Activated T-cell treated with anti-CD3 and anti-CD28 coated beads, Interleukin-2, amount 50 U/mL, for 4 hours (primary cell): Measurements from ENCODE around the gene NPHS1. TPM values are rescaled to one million over a fixed set of nuclear protein-coding genes. Genes with fewer than 3 reads are reported as not detected.
"Not testable (repeated sequence)": the region's sequence is repeated elsewhere in the genome, so short reads cannot be mapped to it uniquely, and the experiment has no call there.

Experiments
- ATAC-seq, 2 donors: fragments of 200-7000 bp; cut with Tn5 transposase; one replicate each; pipeline ENCODE4 v1.10.0; 2021
- DNase-seq: peaks from one replicate; pipeline ENCODE4 v3.0.0-alpha.2; 2020
- H3K27me3 Mint-ChIP-seq: one replicate; pipeline ENCODE4 v1.8.0; 2021; ENCODE audit warnings: low read depth, mixed read lengths
- H3K36me3 Mint-ChIP-seq: one replicate; pipeline ENCODE4 v1.8.0; 2022; ENCODE audit warnings: mixed read lengths; ENCODE audit not compliant: insufficient read depth
- H3K4me1 Mint-ChIP-seq: one replicate; pipeline ENCODE4 v1.8.0; 2021; ENCODE audit warnings: low read depth, mixed read lengths
- H3K4me3 Mint-ChIP-seq: one replicate; pipeline ENCODE4 v1.8.0; 2021; ENCODE audit warnings: mild to moderate bottlenecking, moderate library complexity, mixed read lengths
- H3K9me3 Mint-ChIP-seq: one replicate; pipeline ENCODE4 v1.8.0; 2021; ENCODE audit warnings: mixed read lengths
- total RNA-seq, 3 donors: library from RNA; stranded (reverse); gene quantifications; one replicate each; pipeline ENCODE4 v1.2.1, GENCODE V29; 2021

The NPHS1 gene
- total RNA-seq, 3 donors from 2014 or later, result 0.13 to 0.16 TPM; not detected in 1

- Mint-ChIP-seq H3K4me3 (no peak overlapping the region), H3K9me3 (no peaks in the 10 kb centered on the region)
Measured at GRCh38 chr19:35796645-35797542, 55.4 kb downstream of the NPHS1 start.

GRCh38 chr19:35795564-35795963 is 56.7 kb downstream of the NPHS1 start:
- H3K9me3 Mint-ChIP-seq, H3K4me3 Mint-ChIP-seq, H3K36me3 Mint-ChIP-seq, H3K4me1 Mint-ChIP-seq, DNase-seq, ATAC-seq: not testable (repeated sequence)
- peaks cover 36% of the 10 kb centered on the region for H3K27me3 Mint-ChIP-seq

More at GRCh38 chr19:35796645-35797542, 55.4 kb downstream of the NPHS1 start:
- H3K36me3 Mint-ChIP-seq, result no peaks in the 10 kb centered on the region
- H3K27me3 Mint-ChIP-seq, result peaks cover 36% of the 10 kb centered on the region
- no peak for DNase-seq
- ATAC-seq, result no peak
- no peaks in the 10 kb centered on the region for H3K4me1 Mint-ChIP-seq

- no peaks in the 10 kb centered on the region for H3K9me3 Mint-ChIP-seq
Measured at GRCh38 chr19:35793381-35794165, 58.7 kb downstream of the NPHS1 start.

GRCh38 chr19:35792888-35793287 is 59.4 kb downstream of the NPHS1 start:
- no peak overlapping the region for H3K4me3 Mint-ChIP-seq
- no peaks in the 10 kb centered on the region for H3K9me3 Mint-ChIP-seq
- ATAC-seq (no peak), DNase-seq (no peak)
- no peaks in the 10 kb centered on the region for H3K36me3 Mint-ChIP-seq
- peaks cover 26% of the 10 kb centered on the region for H3K27me3 Mint-ChIP-seq
- H3K4me1 Mint-ChIP-seq, result no peaks in the 10 kb centered on the region

More at GRCh38 chr19:35793381-35794165, 58.7 kb downstream of the NPHS1 start:
- no peak overlapping the region for H3K4me3 Mint-ChIP-seq
- peaks cover 31% of the 10 kb centered on the region for H3K27me3 Mint-ChIP-seq
- DNase-seq (no peak), ATAC-seq (no peak)
- no peaks in the 10 kb centered on the region for H3K4me1 Mint-ChIP-seq
- H3K36me3 Mint-ChIP-seq, result no peaks in the 10 kb centered on the region

GRCh38 chr19:35792312-35792711 is 60.0 kb downstream of the NPHS1 start:
- H3K36me3 Mint-ChIP-seq, result no peaks in the 10 kb centered on the region
- DNase-seq (no peak), ATAC-seq (no peak)
- no peak overlapping the region for H3K4me3 Mint-ChIP-seq
- H3K27me3 Mint-ChIP-seq, result peaks cover 21% of the 10 kb centered on the region
- H3K9me3 Mint-ChIP-seq, result no peaks in the 10 kb centered on the region
- no peaks in the 10 kb centered on the region for H3K4me1 Mint-ChIP-seq

GRCh38 chr19:35791814-35792279 is 60.5 kb downstream of the NPHS1 start:
- no peaks in the 10 kb centered on the region for H3K4me1 Mint-ChIP-seq
- no peak for DNase-seq
- H3K9me3 Mint-ChIP-seq, result no peaks in the 10 kb centered on the region
- no peak for ATAC-seq
- H3K36me3 Mint-ChIP-seq, result no peaks in the 10 kb centered on the region
- no peak overlapping the region for H3K4me3 Mint-ChIP-seq
- peaks cover 17% of the 10 kb centered on the region for H3K27me3 Mint-ChIP-seq

GRCh38 chr19:35790981-35791813 is 61.1 kb downstream of the NPHS1 start:
- Mint-ChIP-seq H3K4me1 (no peaks in the 10 kb centered on the region), H3K27me3 (peaks cover 10% of the 10 kb centered on the region), H3K4me3 (no peak overlapping the region), H3K9me3 (no peaks in the 10 kb centered on the region), H3K36me3 (no peaks in the 10 kb centered on the region)
- peak; percentile 27 to 49 for ATAC-seq
- DNase-seq, result no peak

GRCh38 chr19:35789978-35790944 is 62.0 kb downstream of the NPHS1 start:
- H3K4me1 Mint-ChIP-seq, result no peaks in the 10 kb centered on the region
- H3K27me3 Mint-ChIP-seq, result peaks cover 5% of the 10 kb centered on the region
- no peaks in the 10 kb centered on the region for H3K36me3 Mint-ChIP-seq
- H3K4me3 Mint-ChIP-seq, result no peak overlapping the region
- H3K9me3 Mint-ChIP-seq, result no peaks in the 10 kb centered on the region
- no peak for ATAC-seq
- no peak for DNase-seq

- no peaks in the 10 kb centered on the region for H3K9me3 Mint-ChIP-seq
- no peak for ATAC-seq
- peaks cover 5% of the 10 kb centered on the region for H3K27me3 Mint-ChIP-seq
- H3K4me3 Mint-ChIP-seq, result no peak overlapping the region
- no peaks in the 10 kb centered on the region for H3K36me3 Mint-ChIP-seq
- no peaks in the 10 kb centered on the region for H3K4me1 Mint-ChIP-seq
- DNase-seq, result no peak
Measured at GRCh38 chr19:35789195-35789977, 62.9 kb downstream of the NPHS1 start.

- H3K4me1 Mint-ChIP-seq, result no peaks in the 10 kb centered on the region
- H3K4me3 Mint-ChIP-seq, result no peak overlapping the region
- no peak for DNase-seq
- no peaks in the 10 kb centered on the region for H3K9me3 Mint-ChIP-seq
- ATAC-seq, result no peak
- no peaks in the 10 kb centered on the region for H3K27me3 Mint-ChIP-seq
- H3K36me3 Mint-ChIP-seq, result peaks cover under 1% of the 10 kb centered on the region
Measured at GRCh38 chr19:35788205-35788960, 63.9 kb downstream of the NPHS1 start.

GRCh38 chr19:35787227-35787799 is 65.0 kb downstream of the NPHS1 start:
- ATAC-seq (no peak), DNase-seq (no peak)
- H3K4me3 Mint-ChIP-seq, result no peak overlapping the region
- no peaks in the 10 kb centered on the region for H3K4me1 Mint-ChIP-seq
- H3K27me3 Mint-ChIP-seq, result no peaks in the 10 kb centered on the region
- H3K9me3 Mint-ChIP-seq, result no peaks in the 10 kb centered on the region
- H3K36me3 Mint-ChIP-seq, result peaks cover 7% of the 10 kb centered on the region
